WTC11 (cell line): Measurements from ENCODE around the gene AVEN.

Experiments
- ATF2 ChIP-seq: sonication (generic); formaldehyde crosslinking; IDR thresholded peaks from 2 replicates; pipeline ENCODE4 v1.8.1; 2022; ENCODE audit warnings: low read depth, missing genetic modification reagents, borderline replicate concordance
- ATF6 ChIP-seq: sonication (generic); formaldehyde crosslinking; IDR thresholded peaks from 2 replicates; pipeline ENCODE4 v1.8.1; 2023; ENCODE audit warnings: mild to moderate bottlenecking, missing genetic modification reagents
- CTCF ChIP-seq: fragments of 200-600 bp; IDR thresholded peaks from 2 replicates; pipeline ENCODE4 v1.8.0; 2022; ENCODE audit warnings: antibody characterized with exemption
- ELF4 ChIP-seq: sonication (generic); formaldehyde crosslinking; IDR thresholded peaks from 2 replicates; pipeline ENCODE4 v1.8.1; 2022; ENCODE audit warnings: low read depth, mild to moderate bottlenecking, moderate library complexity, missing genetic modification reagents
- FOXP1 ChIP-seq: sonication (generic); formaldehyde crosslinking; IDR thresholded peaks from 2 replicates; pipeline ENCODE4 v1.8.0; 2022; ENCODE audit warnings: missing genetic modification reagents, mild to moderate bottlenecking, moderate library complexity, borderline replicate concordance
- JUN ChIP-seq: sonication (generic); formaldehyde crosslinking; IDR thresholded peaks from 2 replicates; pipeline ENCODE4 v1.8.0; 2023; ENCODE audit warnings: mild to moderate bottlenecking, missing genetic modification reagents
- MAX ChIP-seq: sonication (generic); formaldehyde crosslinking; IDR thresholded peaks from 2 replicates; pipeline ENCODE4 v1.8.0; 2022; ENCODE audit warnings: mild to moderate bottlenecking, missing genetic modification reagents
- NR1H2 ChIP-seq: sonication (generic); formaldehyde crosslinking; IDR thresholded peaks from 2 replicates; pipeline ENCODE4 v1.9.0; 2021; ENCODE audit warnings: mild to moderate bottlenecking, moderate library complexity, missing genetic modification reagents
- NR2C2 ChIP-seq: sonication (generic); formaldehyde crosslinking; IDR thresholded peaks from 2 replicates; pipeline ENCODE4 v1.8.0; 2022; ENCODE audit warnings: mild to moderate bottlenecking, missing genetic modification reagents
- RELA ChIP-seq: sonication (generic); formaldehyde crosslinking; IDR thresholded peaks from 2 replicates; pipeline ENCODE4 v1.8.1; 2022; ENCODE audit warnings: missing genetic modification reagents, mild to moderate bottlenecking, borderline replicate concordance
- TEAD4 ChIP-seq: sonication (generic); formaldehyde crosslinking; IDR thresholded peaks from 2 replicates; pipeline ENCODE4 v1.8.0; 2022; ENCODE audit warnings: mild to moderate bottlenecking, missing genetic modification reagents
- USF1 ChIP-seq: sonication (generic); formaldehyde crosslinking; IDR thresholded peaks from 2 replicates; pipeline ENCODE4 v1.8.0; 2022; ENCODE audit warnings: mild to moderate bottlenecking, missing genetic modification reagents
- ZNF138 ChIP-seq: sonication (generic); formaldehyde crosslinking; conservative IDR thresholded peaks from 2 replicates; pipeline ENCODE4 v1.8.1; 2022; ENCODE audit warnings: mild to moderate bottlenecking, moderate library complexity, missing genetic modification reagents
- ZNF263 ChIP-seq: sonication (generic); formaldehyde crosslinking; IDR thresholded peaks from 2 replicates; pipeline ENCODE4 v1.8.1; 2022; ENCODE audit warnings: low read depth, mild to moderate bottlenecking, moderate library complexity, missing genetic modification reagents

- TF ChIP-seq ZNF263 (CRISPR knock-in tag) (no peak), RELA (CRISPR knock-in tag) (no peak), CTCF (no peak), USF1 (CRISPR knock-in tag) (no peak), JUN (no peak), TEAD4 (CRISPR knock-in tag) (no peak), ZNF138 (CRISPR knock-in tag) (no peak), NR2C2 (CRISPR knock-in tag) (no peak), ATF6 (no peak), NR1H2 (no peak), ELF4 (CRISPR knock-in tag) (no peak), FOXP1 (CRISPR knock-in tag) (no peak), ATF2 (CRISPR knock-in tag) (no peak), MAX (no peak)
Observed at GRCh38 chr15:33941279-33942063, 97.5 kb downstream of the AVEN start.
